K562 (cell line): ENCODE data around the gene ZNF740. TPM values are rescaled to one million over a fixed set of nuclear protein-coding genes. Genes with fewer than 3 reads are reported as not detected.

Source experiments
- CXXC5 ChIP-seq: fragments of 250-450 bp; sonication (Bioruptor Pico); IDR thresholded peaks from 2 replicates; pipeline ENCODE4 v1.8.0; 2022; ENCODE audit warnings: inconsistent platforms, mild to moderate bottlenecking, moderate library complexity
- GTF3C2 ChIP-seq: IDR thresholded peaks from 3 replicates; pipeline ENCODE4 v1.6.1; 2011; ENCODE audit warnings: borderline replicate concordance, mild to moderate bottlenecking, moderate library complexity; ENCODE audit not compliant: insufficient read length; ENCODE audit errors: extremely low read depth
- HNRNPH1 ChIP-seq: fragments of 200-400 bp; formaldehyde crosslinking; optimal IDR thresholded peaks from 2 replicates; pipeline ENCODE3; 2017; ENCODE audit warnings: low read depth, mild to moderate bottlenecking, low read length, moderate library complexity
- POLR2G ChIP-seq: fragments of 200-400 bp; formaldehyde crosslinking; IDR thresholded peaks from 2 replicates; pipeline ENCODE4 v1.6.1; 2017; ENCODE audit warnings: low read depth, mild to moderate bottlenecking, antibody characterized with exemption, low read length, moderate library complexity
- RFX1 ChIP-seq: fragments of 450-650 bp; IDR thresholded peaks from 2 replicates; pipeline ENCODE4 v1.6.1; 2016; ENCODE audit warnings: mild to moderate bottlenecking, moderate library complexity
- SIN3A ChIP-seq, 2 experiments: fragments of 150-350 bp in 1 of 2; IDR thresholded peaks; 2 replicates each; pipeline ENCODE4 v1.6.1; 2011 to 2016; ENCODE audit warnings: borderline replicate concordance in 2 of 2, low read depth in 2 of 2, low read length in 2 of 2, mild to moderate bottlenecking in 2 of 2, moderate library complexity in 2 of 2; ENCODE audit not compliant: control insufficient read depth in 1 of 2
- ZBTB17 ChIP-seq: fragments of 450-650 bp; formaldehyde crosslinking; IDR thresholded peaks from 2 replicates; pipeline ENCODE4 v1.4.0; 2020; ENCODE audit warnings: mild to moderate bottlenecking
- ZNF12 ChIP-seq: sonication (generic); formaldehyde crosslinking; IDR thresholded peaks from 2 replicates; pipeline ENCODE4 v1.4.0; 2020; ENCODE audit warnings: mild to moderate bottlenecking, missing genetic modification reagents
- ZNF175 ChIP-seq: fragments of 200-800 bp; sonication (Bioruptor generic); IDR thresholded peaks from 2 replicates; pipeline ENCODE4 v1.6.1; 2016; ENCODE audit warnings: low read depth, mild to moderate bottlenecking, missing genetic modification characterization, missing compliant biosample characterization
- ZNF23 ChIP-seq: fragments of 250-450 bp; sonication (Bioruptor Pico); IDR thresholded peaks from 2 replicates; pipeline ENCODE4 v1.4.0; 2020; ENCODE audit warnings: mild to moderate bottlenecking
- ZNF354B ChIP-seq: fragments of 250-450 bp; sonication (Bioruptor Pico); IDR thresholded peaks from 2 replicates; pipeline ENCODE4 v1.4.0; 2020
- ZNF592 ChIP-seq: fragments of 450-650 bp; IDR thresholded peaks from 2 replicates; pipeline ENCODE4 v1.6.1; 2017; ENCODE audit warnings: antibody characterized with exemption, mild to moderate bottlenecking
- ZNF695 ChIP-seq: fragments of 450-650 bp; formaldehyde crosslinking; IDR thresholded peaks from 2 replicates; pipeline ENCODE4 v1.4.0; 2020; ENCODE audit warnings: mild to moderate bottlenecking, moderate library complexity
- polyA plus RNA-seq, 8 experiments: library from polyadenylated mRNA; depleted of rRNA in 4 of 8; stranded (reverse) in 5 of 8; unstranded in 3 of 8; fragments of >200 nt; fragmentation: Nextera tagmentation in 2 of 8; fragmentation: Illumina TruSeq in 1 of 8; extraction: Ambion mirVana in 2 of 8; extraction: Trizol in 1 of 8; gene quantifications; 2 replicates each; pipeline versions ENCODE4 v1.2.1 to v1.2.3, GENCODE V29; 2011 to 2014; ENCODE audit warnings: inconsistent platforms in 1 of 8, missing spikeins in 1 of 8
- total RNA-seq, 7 experiments: library from RNA; depleted of rRNA in 6 of 7; stranded (reverse); fragments of >200 nt in 6 of 7; fragmentation: Illumina TruSeq in 2 of 7; extraction: Trizol in 2 of 7; gene quantifications; 2 replicates each; pipeline versions ENCODE4 v1.2.1 to v1.2.3, GENCODE V29; 2011 to 2021; ENCODE audit warnings: low replicate concordance in 1 of 7
- TF ChIP-seq, protein P1 (sequence below): fragments of 450-650 bp; IDR thresholded peaks from 2 replicates; pipeline ENCODE4 v1.7.1; 2018; ENCODE audit warnings: mild to moderate bottlenecking, low read depth; ENCODE audit not compliant: partially characterized antibody
- TF ChIP-seq, protein P2 (sequence below): fragments of 450-650 bp; IDR thresholded peaks from 2 replicates; pipeline ENCODE4 v1.6.1; 2016

Gene ZNF740
- total and polyA plus RNA-seq, 9 of the 15 experiments (the other 6 are each of a cell fraction or from before 2014, with no cell fraction given): 0.57 to 46.4 (median 18.6) TPM

GRCh38 chr12:53221203-53222080, 40.9 kb downstream of the ZNF740 start (continued):
- TF ChIP-seq ZNF354B (0 out of 2 replicates have a peak, but pooled peaks have one; percentile 21), HNRNPH1 (no peak), GTF3C2 (no peak), ZBTB17 (CRISPR knock-in tag) (peak; percentile 60; the same call in 1 of the 2 replicates), ZNF12 (CRISPR knock-in tag) (no peak), ZNF592 (peak; percentile 60; the same call in 1 of the 2 replicates), RFX1 (no peak), ZNF695 (CRISPR knock-in tag) (no peak), CXXC5 (CRISPR knock-in tag) (peak; percentile 29; the same call in 1 of the 2 replicates), ZNF23 (CRISPR knock-in tag) (no peak), ZNF175 (no peak), POLR2G (peak; percentile 71), SIN3A (IDR thresholded peaks at IDR 0.05; ENCODE audit: borderline replicate concordance in 2 of 2, control insufficient read depth in 1 of 2, low read depth in 2 of 2, low read length in 2 of 2) (peak in 1 of 2 experiments; percentile 47; a peak in 1 of 4 replicates)
- TF ChIP-seq, protein P1, sequence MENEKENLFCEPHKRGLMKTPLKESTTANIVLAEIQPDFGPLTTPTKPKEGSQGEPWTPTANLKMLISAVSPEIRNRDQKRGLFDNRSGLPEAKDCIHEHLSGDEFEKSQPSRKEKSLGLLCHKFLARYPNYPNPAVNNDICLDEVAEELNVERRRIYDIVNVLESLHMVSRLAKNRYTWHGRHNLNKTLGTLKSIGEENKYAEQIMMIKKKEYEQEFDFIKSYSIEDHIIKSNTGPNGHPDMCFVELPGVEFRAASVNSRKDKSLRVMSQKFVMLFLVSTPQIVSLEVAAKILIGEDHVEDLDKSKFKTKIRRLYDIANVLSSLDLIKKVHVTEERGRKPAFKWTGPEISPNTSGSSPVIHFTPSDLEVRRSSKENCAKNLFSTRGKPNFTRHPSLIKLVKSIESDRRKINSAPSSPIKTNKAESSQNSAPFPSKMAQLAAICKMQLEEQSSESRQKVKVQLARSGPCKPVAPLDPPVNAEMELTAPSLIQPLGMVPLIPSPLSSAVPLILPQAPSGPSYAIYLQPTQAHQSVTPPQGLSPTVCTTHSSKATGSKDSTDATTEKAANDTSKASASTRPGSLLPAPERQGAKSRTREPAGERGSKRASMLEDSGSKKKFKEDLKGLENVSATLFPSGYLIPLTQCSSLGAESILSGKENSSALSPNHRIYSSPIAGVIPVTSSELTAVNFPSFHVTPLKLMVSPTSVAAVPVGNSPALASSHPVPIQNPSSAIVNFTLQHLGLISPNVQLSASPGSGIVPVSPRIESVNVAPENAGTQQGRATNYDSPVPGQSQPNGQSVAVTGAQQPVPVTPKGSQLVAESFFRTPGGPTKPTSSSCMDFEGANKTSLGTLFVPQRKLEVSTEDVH: no peak
- TF ChIP-seq, protein P2, sequence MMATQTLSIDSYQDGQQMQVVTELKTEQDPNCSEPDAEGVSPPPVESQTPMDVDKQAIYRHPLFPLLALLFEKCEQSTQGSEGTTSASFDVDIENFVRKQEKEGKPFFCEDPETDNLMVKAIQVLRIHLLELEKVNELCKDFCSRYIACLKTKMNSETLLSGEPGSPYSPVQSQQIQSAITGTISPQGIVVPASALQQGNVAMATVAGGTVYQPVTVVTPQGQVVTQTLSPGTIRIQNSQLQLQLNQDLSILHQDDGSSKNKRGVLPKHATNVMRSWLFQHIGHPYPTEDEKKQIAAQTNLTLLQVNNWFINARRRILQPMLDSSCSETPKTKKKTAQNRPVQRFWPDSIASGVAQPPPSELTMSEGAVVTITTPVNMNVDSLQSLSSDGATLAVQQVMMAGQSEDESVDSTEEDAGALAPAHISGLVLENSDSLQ: 0 out of 2 replicates have a peak, but pooled peaks have one; percentile 23
